Measurements from ENCODE around the gene ZNF593. TPM values are rescaled to one million over a fixed set of nuclear protein-coding genes. Genes with fewer than 3 reads are reported as not detected.

Gene ZNF593
- polyA plus RNA-seq, 6 donors from 2014 or later = 33.3 to 52.3 (median 36.1) TPM

- DNase-seq (no peak), ATAC-seq (ENCODE audit: low read depth in 2 of 2) (no peak)
- H3K27me3 Mint-ChIP-seq = peaks cover 11 to 28% (median 25%) of the 10 kb centered on the region in 3 donors
- no peaks in the 10 kb centered on the region for H3K9me3 Mint-ChIP-seq
- H3K27ac Mint-ChIP-seq = no peak overlapping the region
- H3K4me3 Mint-ChIP-seq = no peak overlapping the region
- H3K4me1 Mint-ChIP-seq = no peaks in the 10 kb centered on the region
- no peaks in the 10 kb centered on the region for H3K36me3 Mint-ChIP-seq
Observed at GRCh38 chr1:26218906-26219494, 49.3 kb downstream of the ZNF593 start.

Other genes with a start within 250 kb of the ZNF593 start
- gene PAFAH2, start 171.8 kb upstream of the ZNF593 start, polyA plus RNA-seq (ENCODE audit: low read depth in 6 of 6) = 1 to 10 TPM; 4.0 to 9.2 (median 7.7) TPM
- gene EXTL1, start 148.1 kb upstream of the ZNF593 start, polyA plus RNA-seq (ENCODE audit: low read depth in 6 of 6) = not detected
- not detected for gene SLC30A2, start 123.8 kb upstream of the ZNF593 start, polyA plus RNA-seq (ENCODE audit: low read depth in 6 of 6)
- not detected for gene TRIM63, start 102.3 kb upstream of the ZNF593 start, polyA plus RNA-seq (ENCODE audit: low read depth in 6 of 6)
- gene PDIK1L, start 58.1 kb upstream of the ZNF593 start, polyA plus RNA-seq (ENCODE audit: low read depth in 6 of 6) = 1 to 10 TPM; 3.2 to 6.0 (median 4.9) TPM
- not detected for gene FAM110D, start 10.8 kb upstream of the ZNF593 start, polyA plus RNA-seq (ENCODE audit: low read depth in 6 of 6)
- gene C1orf232, start 945 bp upstream of the ZNF593 start, polyA plus RNA-seq (ENCODE audit: low read depth in 6 of 6) = not detected
- gene ZNF593OS, start 1.9 kb downstream of the ZNF593 start, polyA plus RNA-seq (ENCODE audit: low read depth in 6 of 6) = 1 to 10 TPM in 5 of 6 donors, under 1 TPM in 1; 0.96 to 3.5 (median 1.9) TPM
- under 1 TPM in 3 of 6 donors, not detected in 3; 0.44 to 0.57 (median 0.49) TPM for gene CNKSR1, start 7.6 kb downstream of the ZNF593 start, polyA plus RNA-seq (ENCODE audit: low read depth in 6 of 6)
- not detected for gene CATSPER4, start 20.7 kb downstream of the ZNF593 start, polyA plus RNA-seq (ENCODE audit: low read depth in 6 of 6)
- gene CEP85, start 64.3 kb downstream of the ZNF593 start, polyA plus RNA-seq (ENCODE audit: low read depth in 6 of 6) = 1 to 10 TPM; 2.5 to 8.2 (median 4.9) TPM
- 1,000 to 10,000 TPM in 2 of 6 donors, 100 to 1,000 TPM in 4; 624 to 1,205 (median 832) TPM for gene SH3BGRL3, start 110.2 kb downstream of the ZNF593 start, polyA plus RNA-seq (ENCODE audit: low read depth in 6 of 6)
- 10 to 100 TPM in 2 of 6 donors, 1 to 10 TPM in 4; 4.3 to 15.7 (median 6.9) TPM for gene UBXN11, start 136.7 kb downstream of the ZNF593 start, polyA plus RNA-seq (ENCODE audit: low read depth in 6 of 6)
- gene CD52, start 148.1 kb downstream of the ZNF593 start, polyA plus RNA-seq (ENCODE audit: low read depth in 6 of 6) = over 10,000 TPM; 10,565 to 16,920 (median 13,137) TPM
- 1 to 10 TPM in 2 of 6 donors, under 1 TPM in 4; 0.06 to 1.8 (median 0.70) TPM for gene CRYBG2, start 184.2 kb downstream of the ZNF593 start, polyA plus RNA-seq (ENCODE audit: low read depth in 6 of 6)
- not detected for gene ZNF683, start 202.8 kb downstream of the ZNF593 start, polyA plus RNA-seq (ENCODE audit: low read depth in 6 of 6)
- not detected for gene LIN28A, start 240.9 kb downstream of the ZNF593 start, polyA plus RNA-seq (ENCODE audit: low read depth in 6 of 6)

Measured in naive B cell (primary cell).